Stimulated activated CD4-positive, alpha-beta T cell treated with anti-CD3 and anti-CD28 coated beads, TNF-alpha, amount 100 ng/mL, for 1 hour (primary cell): ENCODE results near the gene HAX1.
"Not testable (repeated sequence)": the region's sequence is repeated elsewhere in the genome, so short reads cannot be mapped to it uniquely, and the experiment has no call there.

Experiments
- DNase-seq, 3 donors: peaks; one replicate each; pipeline ENCODE4 v3.0.0-alpha.2; 2020; ENCODE audit warnings: low read depth in 3 of 3, low spot score in 1 of 3

Gene HAX1

DNA sequence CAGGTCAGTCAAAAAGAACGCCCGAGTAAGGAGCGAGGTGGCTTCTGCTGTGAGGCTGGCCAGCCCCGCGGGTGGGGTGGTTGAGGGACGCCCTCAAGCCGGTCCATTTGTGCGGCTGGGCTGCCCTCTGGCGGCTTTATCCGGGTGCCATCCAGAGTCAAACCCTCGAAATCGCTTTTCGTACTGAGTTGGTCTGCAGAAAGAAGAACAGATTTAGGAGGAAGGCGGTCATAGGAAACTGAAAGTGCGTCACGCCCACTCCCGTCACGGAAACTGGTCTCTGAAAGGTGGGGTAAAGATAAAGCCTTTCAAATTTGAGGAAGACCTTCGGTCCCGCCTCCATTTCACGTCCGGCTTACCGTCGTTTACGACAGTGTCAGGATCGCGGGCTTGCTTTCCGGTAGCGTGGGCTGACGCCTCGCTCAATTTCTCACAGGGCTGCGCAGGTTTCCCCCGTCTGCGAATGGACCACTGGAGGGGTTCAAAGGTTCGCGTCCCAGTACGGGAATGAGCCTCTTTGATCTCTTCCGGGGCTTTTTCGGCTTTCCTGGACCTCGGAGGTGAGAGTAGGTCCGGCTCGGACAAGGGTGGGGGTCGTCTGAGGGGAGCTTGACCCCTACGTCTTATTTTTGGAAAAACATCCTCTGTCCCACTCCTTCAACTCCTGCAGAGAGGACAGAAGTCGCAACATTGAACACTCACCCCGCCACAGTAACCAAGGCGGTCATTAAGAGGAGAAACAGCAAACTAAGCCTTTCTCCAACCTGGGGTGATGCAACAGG, at the start of gene HAX1:
Gene HAX1, plus strand, starts transcription at position 413 of the 782 bp plus-strand sequence. Its CDS starts 95 bp downstream, at position 508.
- DNase-seq, result peak; percentile 94 to 95 (median 94)

DNA sequence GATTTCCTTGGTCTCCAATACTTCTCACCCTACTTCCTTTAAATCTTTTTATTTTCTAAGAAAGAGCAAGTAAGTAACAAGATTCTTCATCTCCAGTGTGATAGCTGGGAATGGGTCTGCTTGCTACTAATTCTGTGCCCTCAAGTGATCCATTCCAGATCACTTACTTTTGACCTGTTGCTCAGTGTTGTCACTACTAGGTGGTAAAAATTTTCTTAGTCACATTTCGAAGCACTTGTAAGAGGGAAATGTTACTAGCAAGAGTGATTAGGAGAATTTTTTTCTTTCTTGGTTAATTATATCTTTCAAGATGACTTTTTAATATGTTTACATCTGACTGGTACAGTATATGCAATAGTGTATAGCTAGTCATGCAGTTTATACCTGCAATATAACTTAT, 49.5 kb upstream of the HAX1 start:
- no peak for DNase-seq

DNA sequence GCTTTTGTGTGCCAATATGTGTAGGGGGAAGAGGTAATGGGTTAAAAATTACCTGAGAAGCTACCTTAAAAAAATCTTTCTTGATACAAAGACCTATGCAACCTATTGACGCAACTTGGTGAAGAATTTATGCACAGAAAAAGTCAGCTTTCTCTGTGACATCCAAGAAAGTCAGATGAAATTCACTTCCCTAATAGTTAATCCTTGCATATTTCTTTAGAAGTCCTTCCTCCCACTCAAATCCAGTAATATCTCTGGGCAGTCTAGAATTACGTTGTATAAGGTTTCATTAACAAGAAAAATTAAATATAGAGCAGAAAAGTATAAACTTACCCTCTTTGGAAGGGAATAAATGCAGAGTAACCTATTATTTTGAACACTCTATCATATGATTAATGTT, 48.8 kb upstream of the HAX1 start:
- no peak for DNase-seq

DNA sequence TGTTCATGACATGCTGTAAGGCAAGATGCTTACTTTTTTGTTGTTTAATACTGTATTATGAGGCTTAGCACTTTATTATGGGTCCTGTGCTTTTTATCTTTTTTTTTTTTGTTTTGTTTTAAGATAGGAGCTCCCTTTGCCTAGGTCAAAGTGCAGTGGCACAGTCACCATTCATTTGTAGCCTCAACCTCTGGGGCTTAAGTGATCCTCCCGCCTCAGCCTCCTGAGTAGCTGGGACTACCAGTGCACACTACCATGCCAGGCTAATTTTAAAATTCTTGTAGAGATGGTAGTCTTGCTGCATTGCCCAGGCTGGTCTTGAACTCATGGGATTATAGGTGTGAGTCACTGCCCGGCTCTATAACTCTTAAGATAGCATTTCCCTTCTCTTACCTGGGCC, 47.1 kb upstream of the HAX1 start:
- DNase-seq, result no peak

DNA sequence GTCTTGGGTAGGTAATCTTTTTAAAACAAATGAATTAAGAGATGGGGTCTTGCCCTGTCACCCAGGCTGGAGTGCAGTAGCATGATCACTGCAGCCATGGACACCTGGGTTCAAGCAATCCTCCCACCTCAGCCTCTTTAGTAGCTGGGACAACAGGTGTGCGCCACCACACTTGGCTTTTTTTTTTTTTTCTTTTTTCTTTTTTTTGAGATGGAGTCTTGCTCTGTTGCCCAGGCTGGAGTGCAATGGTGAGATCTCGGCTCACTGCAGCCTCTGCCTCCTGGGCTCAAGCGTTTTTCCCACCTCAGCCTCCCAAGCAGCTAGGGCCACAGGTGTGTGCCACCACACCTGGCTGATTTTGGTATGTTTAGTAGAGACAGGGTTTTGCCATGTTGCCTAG, 41.3 kb upstream of the HAX1 start:
- not testable (repeated sequence) for DNase-seq

DNA sequence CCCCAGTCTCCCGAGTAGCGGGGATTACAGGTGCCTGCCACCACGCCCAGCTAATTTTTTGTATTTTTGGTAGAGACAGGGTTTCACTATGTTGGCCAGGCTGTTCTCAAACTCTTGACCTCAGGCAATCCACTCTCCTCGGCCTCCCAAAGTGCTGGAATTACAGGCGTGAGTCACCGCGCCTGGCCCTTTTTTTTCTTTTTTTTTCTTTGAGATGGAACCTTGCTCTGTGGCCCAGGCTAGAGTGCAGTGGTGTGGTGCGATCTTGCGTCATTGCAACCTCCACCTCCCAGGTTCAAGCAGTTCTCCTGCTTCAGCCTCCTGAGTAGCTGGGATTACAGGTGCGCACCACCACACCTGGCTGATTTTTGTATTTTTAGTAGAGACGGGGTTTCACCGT, 39.3 kb upstream of the HAX1 start:
- DNase-seq, result not testable (repeated sequence)

DNA sequence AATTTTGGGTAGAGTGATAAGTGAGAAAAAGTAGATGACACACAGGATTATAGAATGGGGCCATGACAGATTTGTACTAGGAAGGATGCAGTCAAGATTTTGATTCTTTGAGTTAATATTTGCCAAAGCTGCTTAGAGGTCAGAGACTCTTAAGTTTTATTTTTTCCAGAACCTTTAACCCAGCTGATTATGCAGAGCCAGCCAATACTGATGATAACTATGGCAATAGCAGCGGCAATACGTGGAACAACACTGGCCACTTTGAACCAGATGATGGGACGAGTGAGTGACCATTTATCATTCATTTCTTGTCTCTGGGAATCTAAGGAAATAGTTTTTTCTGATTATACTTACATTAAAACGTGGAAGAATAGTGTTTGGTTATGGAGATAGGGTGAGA, 35.6 kb upstream of the HAX1 start:
- DNase-seq, result no peak

DNA sequence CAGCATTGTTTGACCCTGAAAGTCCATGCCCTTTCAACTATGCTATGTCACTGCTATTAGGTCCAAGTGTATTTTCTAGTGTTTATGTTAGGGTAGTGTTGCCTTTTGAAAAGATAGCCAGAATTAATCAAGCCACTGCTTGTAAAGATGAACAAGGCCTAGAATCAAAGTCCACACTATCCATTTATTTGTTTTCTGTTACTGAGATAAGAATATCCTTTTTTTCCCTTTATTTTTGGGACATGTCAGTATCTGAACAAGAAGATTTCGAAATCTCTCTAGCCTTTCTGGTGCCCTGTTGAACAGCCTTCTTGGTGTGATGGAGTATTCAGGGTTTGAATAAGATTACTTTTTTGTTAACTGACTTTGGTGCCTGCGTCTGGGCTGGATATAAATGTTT, 35.0 kb upstream of the HAX1 start:
- no peak for DNase-seq

DNA sequence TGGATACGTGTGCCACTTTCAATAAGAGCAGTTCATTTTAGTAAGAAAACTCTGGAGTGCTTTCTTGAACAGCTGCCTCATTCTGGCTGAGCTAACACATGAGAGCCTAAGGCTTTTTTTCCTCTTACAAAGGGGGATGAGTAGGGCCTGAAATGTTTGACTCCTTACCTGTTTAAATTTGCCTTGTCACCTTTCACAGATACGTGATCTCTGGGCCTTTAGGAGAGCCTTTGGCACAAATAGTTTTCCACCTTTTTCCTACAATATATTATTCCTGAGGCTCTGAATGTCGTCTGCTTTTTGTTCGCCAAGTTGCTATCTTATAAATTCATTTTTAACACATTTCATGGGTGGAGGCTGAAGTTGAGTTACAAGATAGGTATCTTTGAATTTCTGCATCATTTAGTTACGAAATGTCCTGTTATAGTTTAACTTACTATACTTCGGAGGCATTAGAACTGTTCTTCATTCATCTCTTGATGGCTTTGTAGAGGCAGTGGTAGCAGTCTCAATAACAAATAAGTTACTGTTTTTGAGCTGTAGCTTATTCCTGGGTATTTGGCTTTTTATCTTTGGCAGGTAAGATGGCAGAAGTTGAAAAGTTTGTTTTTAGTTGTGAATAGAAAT, 34.4 kb upstream of the HAX1 start:
- no peak for DNase-seq

DNA sequence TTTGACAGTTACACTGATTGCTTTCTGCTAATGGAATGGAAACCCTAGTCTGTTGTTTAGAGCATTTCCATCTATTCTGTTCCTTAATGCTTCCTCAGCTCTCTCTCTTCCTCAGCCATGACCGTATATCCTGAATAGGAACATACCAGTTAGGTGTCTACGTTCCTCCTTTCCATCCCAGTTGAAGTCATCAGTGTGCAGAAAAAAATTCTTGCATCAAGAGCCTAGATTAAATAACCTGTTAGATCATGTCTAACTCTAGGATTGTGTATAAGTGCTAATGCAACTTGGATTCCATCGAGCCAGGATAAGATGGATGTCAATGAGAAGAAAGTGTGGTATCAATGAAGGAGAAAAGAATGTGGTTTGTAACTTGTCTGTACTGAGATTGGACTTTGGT, 32.9 kb upstream of the HAX1 start:
- no peak for DNase-seq

DNA sequence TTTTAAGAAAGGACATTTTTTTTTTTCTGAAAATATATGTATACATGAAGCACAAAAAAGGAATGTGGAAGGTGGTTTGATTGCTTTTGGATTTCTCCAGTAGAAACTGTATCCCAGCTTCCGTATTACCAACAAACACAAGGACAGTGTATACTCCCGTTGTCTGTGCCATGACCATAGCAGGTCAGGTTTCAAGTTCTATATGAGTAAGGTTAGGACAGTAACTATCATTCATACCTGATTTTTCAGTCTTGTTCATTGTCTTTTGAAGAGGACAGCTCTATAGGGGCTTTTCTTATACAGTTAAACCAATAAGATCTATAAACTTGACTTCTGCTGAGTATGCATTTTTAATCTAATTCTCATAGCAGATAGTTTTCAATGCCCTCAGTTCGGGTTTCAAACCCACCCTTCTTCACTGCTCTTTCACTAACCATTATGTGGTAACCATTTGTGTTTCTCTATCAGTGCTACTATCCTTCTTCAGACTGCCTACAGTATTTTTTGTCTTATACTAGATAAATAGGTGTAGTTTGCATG, 32.1 kb upstream of the HAX1 start:
- no peak for DNase-seq

DNA sequence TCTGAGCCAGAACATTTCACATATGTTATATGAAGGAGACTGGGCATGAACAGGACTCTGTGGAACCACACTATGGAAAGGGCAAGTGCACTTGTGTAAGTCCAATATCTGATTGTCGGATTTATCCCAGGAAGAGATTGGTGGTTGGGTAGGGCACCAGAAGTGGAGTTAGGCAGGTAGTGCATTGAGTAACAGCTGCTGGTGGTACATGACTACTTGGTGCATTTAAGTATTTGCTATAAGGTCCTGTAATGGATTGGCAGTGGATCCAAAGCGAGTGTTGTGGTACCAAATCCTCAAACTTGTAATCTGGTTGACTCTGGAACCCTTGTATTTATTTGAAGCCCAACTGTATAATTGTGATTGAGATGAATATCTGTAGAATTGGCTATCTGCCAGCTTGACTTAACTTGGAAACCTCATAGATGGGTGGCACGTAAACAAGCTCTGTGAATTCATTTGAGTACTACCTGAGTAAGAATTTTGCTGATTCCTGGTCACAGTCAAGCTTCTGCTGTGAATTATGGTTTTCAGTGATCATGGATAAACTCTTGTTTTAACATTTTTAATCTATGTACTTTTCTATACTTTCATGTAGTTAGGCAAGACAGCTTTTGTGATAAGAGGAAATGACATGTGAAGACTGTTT, 30.6 kb upstream of the HAX1 start:
- DNase-seq, result no peak

DNA sequence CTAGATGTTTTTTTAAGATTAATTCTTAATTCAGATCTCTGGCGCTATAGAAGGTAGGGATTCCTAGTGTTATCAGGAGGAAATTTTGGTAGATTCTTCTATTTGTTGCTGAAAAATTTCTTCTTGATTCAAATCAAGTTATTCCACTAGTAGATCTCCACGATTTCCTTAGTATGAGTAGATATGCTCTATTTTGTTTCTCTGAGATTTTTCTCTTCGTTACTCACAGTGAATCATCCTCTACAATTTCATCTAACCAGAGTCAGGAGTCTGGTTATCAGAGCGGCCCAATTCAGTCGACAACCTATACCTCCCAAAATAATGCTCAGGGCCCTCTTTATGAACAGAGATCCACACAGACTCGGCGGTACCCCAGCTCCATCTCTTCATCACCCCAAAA, 18.8 kb upstream of the HAX1 start:
- no peak for DNase-seq

DNA sequence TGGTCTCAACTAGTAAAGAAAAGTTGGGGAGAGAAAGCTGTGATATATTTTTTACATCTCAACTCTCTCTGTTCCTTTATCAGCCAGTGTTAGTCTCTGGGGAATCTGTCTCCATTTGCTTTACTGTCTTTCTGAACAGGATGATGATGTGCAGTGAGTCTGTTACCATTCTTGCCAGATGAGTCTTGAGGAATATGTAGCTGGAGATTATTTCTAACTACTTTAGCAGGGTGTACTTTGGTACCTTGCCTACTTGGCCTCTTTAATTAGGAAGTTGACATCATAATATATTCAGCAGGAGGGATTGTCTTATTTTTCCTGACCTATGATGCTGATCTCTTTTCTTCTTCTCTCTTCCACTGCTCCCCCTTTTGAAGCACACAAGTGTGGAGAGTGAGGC, 15.7 kb upstream of the HAX1 start:
- DNase-seq, result no peak

DNA sequence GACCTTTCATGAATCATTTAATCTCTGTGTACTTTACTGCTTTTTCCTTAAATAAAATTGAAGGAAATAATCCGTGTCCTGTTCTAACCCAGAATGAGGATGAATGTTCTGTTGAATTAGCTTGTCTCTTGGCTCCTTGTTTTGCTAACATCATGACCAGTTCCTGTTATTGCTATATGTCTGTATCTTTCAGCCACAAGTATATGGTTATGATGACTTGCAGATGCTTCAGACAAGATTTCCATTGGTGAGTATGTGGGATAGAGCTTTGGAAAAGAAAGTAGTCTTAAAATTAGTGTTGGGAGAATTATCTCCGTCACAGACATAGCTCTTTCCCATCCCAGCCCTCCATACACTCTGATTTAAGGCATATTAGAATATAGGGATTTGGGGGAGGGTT, 13.6 kb upstream of the HAX1 start:
- no peak for DNase-seq

DNA sequence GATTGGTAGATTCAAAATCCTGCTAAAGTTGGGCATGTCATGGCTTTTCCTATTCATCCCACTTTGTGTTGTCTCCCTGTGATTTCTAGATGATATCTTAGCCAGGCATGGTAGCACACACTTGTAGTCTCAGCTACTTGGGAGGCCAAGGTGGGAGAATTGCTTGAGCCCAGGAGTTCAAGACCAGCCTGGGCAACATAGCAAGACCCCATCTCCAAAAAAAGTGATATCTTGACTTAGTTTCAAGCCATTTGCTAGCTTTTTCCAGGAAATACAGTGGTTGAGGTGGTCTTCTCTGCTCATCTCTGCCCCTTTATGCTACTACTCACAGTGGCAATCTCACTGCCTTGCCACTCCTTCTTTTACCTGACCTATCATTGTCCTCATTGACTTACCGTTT, 12.3 kb upstream of the HAX1 start:
- no peak for DNase-seq

DNA sequence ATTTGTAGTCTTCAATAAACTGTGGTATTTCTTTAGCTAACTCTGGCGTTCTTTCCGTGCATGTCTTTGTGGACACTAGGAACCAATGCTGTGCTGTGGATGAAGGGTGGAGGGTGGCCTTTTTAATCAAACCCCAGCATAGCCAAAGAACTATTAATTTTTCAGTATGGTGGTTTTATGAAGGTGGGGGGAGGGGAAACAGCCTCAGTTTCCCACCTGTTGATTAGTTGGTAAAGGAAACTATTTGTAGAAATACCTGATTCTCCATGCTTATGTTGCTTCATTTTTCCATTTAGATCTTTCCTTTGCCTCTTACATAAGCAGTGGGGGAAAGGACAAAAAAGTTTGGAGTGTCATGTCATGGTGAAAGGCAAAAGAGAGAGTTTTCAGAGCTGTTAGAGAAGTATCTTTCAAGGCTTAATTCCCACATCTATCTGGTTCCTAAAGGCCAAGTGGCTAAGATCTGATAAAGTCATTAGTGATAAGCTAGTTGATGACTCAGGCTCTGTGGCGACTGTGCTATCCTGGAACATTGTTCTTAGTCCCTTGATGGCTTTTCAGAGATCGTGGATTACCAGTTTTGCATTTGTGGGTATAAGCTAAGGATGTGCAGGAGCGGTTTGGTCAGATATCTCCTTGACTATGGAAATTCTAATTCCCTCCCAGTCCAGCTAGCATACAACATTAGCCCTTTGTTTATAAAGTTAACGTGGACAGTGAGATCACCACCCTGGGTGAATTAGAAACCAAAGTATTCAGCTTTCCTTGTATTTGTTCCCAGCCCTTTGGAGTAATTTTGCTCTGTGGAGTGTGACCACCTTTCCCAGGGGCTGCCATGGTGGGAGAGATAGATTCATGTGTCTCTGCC, 8.7 kb upstream of the HAX1 start:
- no peak for DNase-seq

DNA sequence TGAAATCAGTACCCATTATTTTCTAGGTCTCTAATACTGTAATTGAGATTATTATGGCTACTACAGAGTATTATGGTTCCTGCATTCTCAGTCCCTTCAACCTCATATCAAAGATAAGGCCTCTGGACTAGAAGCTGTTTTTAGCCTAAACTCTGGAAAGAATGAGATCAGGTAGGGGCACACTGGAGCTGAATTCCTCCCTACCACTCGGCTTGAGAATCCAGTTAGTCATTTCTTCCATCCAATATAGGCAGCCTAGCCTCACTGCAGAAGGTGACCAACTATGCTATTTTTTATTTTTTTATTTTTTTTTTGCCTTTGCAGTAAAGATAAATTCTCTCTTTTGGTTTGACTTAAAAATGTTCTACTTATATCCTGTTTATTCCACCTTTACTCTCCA, 8.0 kb upstream of the HAX1 start:
- no peak for DNase-seq

DNA sequence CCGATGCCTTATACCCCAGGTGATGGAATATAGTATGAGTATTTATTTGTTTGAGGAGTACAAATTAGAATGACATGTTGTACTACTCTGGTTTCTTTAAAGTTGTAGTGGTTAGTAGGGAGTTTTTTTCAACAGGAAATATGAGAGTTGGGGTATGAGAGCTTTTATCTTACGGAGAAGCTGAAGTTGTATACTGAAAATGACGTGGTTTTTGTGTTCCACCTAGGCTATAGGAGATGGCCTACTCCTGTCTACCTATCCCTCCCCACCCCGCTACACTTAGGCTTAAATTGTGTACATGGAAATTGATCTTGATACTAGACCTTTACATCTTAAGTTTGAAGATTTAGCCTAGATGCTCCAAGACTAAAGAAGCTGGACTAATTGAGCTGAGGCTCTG, 6.8 kb upstream of the HAX1 start:
- DNase-seq, result no peak

DNA sequence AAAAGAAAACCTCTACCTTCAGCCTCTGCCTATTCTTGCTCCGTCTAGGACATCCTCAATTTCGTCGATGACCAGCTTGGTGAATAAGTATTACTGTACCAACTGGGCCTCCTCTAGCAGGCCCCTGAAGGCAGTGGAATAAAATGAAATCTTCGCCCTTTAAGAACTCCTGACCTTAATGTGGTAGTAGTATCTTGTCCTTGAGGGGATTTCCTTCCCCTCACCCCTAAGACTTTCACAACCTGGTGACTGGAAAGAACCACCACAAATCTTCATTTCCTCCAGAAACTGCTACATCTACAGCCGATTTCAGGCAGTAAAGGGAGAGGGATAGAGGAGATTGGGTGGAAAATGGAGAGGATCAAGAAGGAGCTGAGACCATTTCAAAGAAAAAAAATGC, 1.6 kb upstream of the HAX1 start:
- no peak for DNase-seq

DNA sequence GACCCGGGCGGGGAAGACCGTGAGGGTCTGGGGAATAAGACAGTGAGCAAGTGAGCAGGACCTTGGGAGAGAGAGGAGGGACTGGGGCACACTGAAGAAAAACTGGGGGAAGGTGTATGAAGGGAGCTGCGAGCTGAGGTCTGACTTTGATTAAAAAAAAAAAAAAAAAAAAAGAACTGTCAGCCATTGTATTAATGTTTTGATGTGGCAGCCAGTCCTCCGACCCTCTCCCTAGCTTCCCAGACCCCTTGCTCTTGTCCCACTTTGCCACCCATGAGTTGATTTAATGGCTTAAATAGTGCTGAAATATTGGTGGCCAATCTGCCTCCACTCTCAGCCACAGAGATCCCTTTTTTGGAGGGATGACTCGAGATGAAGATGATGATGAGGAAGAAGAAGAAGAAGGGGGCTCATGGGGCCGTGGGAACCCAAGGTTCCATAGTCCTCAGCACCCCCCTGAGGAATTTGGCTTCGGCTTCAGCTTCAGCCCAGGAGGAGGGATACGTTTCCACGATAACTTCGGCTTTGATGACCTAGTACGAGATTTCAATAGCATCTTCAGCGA, 652 bp downstream of the HAX1 start:
- no peak for DNase-seq
